ENCODE data around the gene G6PD.
A peak's percentile ranks its signal among the peaks of the same experiment; 100 is the strongest.

G6PD gene

DNA sequence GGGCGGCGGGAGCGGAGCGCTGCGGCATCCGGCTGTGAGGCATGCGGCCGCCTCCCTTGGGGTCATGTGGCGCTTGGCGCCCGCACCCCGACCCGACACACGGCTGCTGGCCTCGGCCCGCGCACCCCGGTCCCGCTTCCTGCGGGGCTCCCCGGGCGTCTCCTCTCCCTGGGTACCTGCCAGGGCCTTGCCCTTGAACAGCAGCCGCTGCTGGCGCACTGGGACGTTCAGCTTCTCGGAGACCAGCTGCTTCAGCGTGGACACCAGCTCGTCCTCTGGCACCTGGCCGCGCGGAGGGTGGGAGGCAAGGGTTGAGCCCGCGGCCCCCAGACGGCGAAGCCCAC lies 60.6 kb downstream of the G6PD start:
- DNase-seq = peak; percentile 37

DNA sequence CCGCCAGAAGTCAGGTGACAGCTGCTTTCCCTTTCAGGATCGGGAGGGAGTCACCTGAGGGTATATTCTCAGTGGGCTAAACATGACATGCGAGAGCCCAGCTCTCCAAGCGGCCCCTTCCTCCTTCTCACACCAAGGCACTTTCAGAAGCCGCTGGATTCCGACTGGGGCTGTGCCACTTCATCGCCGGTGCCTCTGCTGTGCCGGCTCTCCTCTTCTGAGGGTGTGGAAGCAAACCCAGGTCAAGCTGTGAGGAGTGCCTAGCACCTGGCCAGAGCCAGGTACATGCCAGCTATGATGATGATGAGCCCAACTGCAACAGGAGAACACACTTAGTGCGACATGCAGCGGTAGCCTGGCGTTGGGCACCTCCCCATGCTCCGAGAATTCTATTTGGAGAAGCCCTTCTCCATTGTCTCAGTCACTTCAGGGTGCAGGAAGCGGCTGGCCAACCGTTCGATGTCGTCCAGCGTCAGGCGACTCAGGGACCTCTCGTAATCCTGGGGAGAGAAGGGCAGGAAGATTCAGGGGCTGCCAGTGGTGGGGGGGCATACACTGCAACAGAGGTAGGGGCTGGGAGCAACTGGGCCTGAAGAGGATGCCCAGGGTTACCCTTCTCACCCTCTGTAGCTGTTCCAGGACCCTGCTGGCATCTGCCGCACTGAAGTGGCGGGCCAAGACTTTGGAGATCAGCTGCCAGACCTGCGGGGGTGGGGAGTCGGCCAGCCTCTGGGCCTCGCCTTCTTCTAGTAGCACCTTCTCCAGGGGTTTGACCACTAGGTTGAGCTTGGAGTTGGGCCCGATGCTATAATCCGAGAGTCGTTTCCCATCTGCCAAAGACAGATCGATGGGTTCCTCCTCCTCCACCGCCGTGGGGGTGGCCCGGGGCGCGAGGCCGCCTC lies 61.2 kb downstream of the G6PD start:
- no peak for DNase-seq

DNA sequence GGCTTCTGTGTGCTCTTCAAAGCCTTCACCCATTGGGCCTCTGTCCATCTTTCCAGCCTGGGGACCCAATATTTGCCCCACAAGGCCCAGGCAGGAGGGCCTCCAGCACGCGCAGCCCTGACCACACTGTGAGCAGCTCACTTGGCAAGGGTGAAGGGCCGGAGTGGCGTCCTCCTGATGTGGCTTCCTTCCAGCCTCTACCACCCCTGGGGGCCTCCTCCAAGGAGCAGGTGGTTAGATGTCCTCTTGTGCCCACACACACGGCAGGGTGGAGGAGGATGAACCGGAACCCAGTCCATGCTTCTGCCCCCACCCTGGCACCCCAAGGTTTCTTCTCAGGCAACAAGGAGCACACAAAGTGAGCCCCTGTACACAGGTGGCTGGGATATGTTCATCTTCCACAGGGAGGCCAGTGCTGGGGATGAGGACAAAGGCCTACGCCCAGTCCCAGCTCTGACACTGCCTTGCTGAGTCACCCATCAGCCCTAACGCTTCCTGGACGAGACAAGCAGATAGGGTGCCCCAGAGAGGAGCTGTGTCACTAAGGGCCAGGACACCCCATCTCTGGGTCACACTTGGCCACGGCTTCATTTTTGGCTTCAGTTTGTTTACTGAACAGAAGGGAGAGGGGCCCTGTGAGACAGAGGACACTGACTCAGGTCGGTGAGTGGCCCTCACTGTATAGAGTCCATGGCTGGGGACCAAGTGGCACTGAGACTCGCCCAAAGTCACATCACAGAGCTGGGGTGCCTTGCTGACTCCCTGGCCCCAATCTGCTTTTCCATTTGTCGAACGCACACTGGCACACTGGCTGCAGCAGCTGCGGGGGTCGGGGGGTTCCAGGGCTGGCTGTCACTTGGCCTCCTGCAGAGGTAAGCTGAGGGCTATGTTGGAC lies 62.1 kb downstream of the G6PD start:
- DNase-seq = peak; percentile 72

DNA sequence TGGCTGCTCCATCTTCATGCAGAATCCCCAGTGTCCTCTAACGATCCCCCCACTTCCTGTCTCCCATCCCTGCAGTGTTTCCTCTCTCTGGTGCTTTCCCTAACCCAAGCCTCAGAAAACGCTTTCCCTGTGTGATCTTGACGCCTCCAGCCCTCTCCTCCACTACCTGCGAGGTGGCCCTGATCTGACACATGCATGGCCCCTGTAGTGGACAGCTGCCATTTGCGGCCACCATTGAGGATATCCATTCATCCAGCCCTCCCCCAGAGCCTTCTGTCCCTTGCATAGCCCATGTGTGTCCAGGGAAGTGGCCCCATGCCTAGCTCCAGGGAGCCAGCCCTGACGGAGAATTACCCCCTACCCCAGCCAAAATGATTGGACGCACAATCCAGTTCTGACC lies 63.3 kb downstream of the G6PD start:
- DNase-seq = no peak

DNA sequence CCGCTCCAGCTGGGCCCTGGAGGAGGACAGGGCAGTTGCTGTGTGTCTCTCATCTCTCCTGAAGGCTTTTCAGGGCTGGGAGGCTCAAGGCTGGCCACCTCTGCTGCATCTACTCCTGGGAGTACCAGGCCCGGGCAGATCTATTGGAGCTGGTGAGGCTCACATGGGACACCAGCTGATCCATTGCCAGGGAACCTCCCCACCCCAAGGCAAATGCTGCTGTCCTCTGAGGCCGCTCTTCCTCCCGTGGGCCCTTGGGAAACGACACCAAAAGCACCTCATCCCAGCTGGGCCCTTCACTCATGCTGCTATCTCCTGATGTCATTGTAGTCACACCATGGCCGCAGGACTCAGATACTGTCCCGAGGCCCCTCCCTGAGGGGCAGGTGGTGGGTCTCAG lies 63.9 kb downstream of the G6PD start:
- DNase-seq = no peak

DNA sequence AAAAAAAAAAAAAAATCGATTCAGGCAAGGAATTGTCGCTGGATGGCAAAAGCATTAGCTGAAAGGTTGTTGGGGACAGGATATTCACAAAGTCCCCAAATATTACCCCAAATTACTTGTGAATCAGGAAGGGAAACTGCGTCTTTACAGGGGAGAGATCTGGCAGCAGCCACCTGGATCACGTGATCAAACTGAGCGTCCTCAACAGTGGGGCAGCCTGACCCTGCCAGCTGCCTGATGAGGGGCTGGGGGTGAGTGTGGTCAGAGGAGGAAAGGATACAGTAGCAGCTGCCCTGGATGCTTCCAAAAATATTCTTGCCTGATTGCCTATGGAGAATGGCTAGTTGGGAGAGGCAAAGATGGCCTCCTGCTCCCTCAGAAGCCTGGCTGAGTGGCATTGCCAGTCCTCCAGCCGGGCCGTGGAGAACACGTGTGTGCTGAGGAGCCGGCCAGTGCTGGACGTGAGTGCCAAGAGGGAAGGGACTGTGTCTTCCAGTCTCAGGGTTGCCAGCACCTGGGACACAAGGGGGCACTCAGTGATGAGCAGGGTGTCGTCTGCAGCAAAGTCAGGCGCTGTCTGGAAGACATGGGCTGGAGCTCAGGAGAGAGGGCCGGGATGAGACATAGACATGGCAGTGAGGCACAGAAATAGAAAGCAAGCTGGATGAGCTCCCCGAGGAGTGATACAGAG lies 64.6 kb downstream of the G6PD start:
- DNase-seq = no peak
